IMR-90 (cell line): Measurements from ENCODE around the gene ANKH. TPM values are rescaled to one million over a fixed set of nuclear protein-coding genes. Genes with fewer than 3 reads are reported as not detected.

ENCODE experiments used
- ATAC-seq: fragments of 200-7000 bp; cut with Tn5 transposase; 2 replicates; pipeline ENCODE4 v1.9.1; 2020; ENCODE audit warnings: low read depth, mild to moderate bottlenecking, moderate library complexity
- BruUV-seq: library from RNA; stranded (reverse); fragments of 400-500 nt; replicated peaks from 2 replicates; lab custom pipeline; 2021; lab: Mats Ljungman, UMichigan
- CTCF ChIA-PET: fragments of 300-600 bp; formaldehyde crosslinking; extraction: SDS; loops from one replicate; lab custom pipeline; 2021; ENCODE audit warnings: antibody characterized with exemption; lab: Yijun Ruan, JAX
- POLR2A ChIA-PET: fragments of 300-600 bp; sonication (Branson Sonifier 250); formaldehyde crosslinking; loops from one replicate; lab custom pipeline; 2022; ENCODE audit warnings: antibody characterized with exemption; ENCODE audit not compliant: unreplicated experiment; lab: Charles Lee
- DNase-seq: peaks from one replicate; pipeline ENCODE4 v3.0.0; 2013
- H2AFZ ChIP-seq: replicated peaks from 2 replicates; pipeline ENCODE3; 2013; ENCODE audit warnings: low read length, mild to moderate bottlenecking; ENCODE audit not compliant: poor library complexity
- H2AK5ac ChIP-seq: 2 replicates; pipeline ENCODE4 v1.6.1; 2013; ENCODE audit warnings: low read depth, low read length, inconsistent platforms
- H2AK9ac ChIP-seq: replicated peaks from 2 replicates; pipeline ENCODE3; 2013; ENCODE audit warnings: mild to moderate bottlenecking, low read depth, low read length, moderate library complexity; ENCODE audit not compliant: poor library complexity
- H2BK120ac ChIP-seq: 2 replicates; pipeline ENCODE4 v1.6.1; 2013; ENCODE audit warnings: low read depth, low read length, inconsistent platforms
- H2BK15ac ChIP-seq: 3 replicates; pipeline ENCODE4 v1.6.1; 2013; ENCODE audit warnings: low read depth, low read length, inconsistent platforms
- H2BK20ac ChIP-seq: 2 replicates; pipeline ENCODE4 v1.6.1; 2013; ENCODE audit warnings: low read depth, mild to moderate bottlenecking, inconsistent platforms, low read length, moderate library complexity
- H2BK5ac ChIP-seq: 2 replicates; pipeline ENCODE4 v1.6.1; 2013; ENCODE audit warnings: mild to moderate bottlenecking, low read depth, low read length, inconsistent platforms; ENCODE audit not compliant: poor library complexity, severe bottlenecking
- H3K14ac ChIP-seq: replicated peaks from 2 replicates; pipeline ENCODE4 v1.6.1; 2013; ENCODE audit warnings: low read depth, low read length, inconsistent platforms
- H3K18ac ChIP-seq: 2 replicates; pipeline ENCODE4 v1.6.1; 2013; ENCODE audit warnings: low read depth, low read length, control low read depth
- H3K23ac ChIP-seq: 2 replicates; pipeline ENCODE4 v1.6.1; 2013; ENCODE audit warnings: low read depth, low read length, inconsistent platforms
- H3K27ac ChIP-seq: 2 replicates; pipeline ENCODE4 v1.5.1; 2013; ENCODE audit warnings: mild to moderate bottlenecking, control low read depth, low read length; ENCODE audit not compliant: insufficient read depth
- H3K27me3 ChIP-seq: 2 replicates; pipeline ENCODE4 v1.6.1; 2013; ENCODE audit warnings: low read length; ENCODE audit not compliant: control insufficient read depth, insufficient read depth
- H3K36me3 ChIP-seq: 2 replicates; pipeline ENCODE4 v1.6.1; 2013; ENCODE audit warnings: low read length, mixed read lengths; ENCODE audit not compliant: control insufficient read depth, insufficient read depth
- H3K4ac ChIP-seq: 2 replicates; pipeline ENCODE4 v1.6.1; 2013; ENCODE audit warnings: low read depth, low read length, inconsistent platforms
- H3K4me1 ChIP-seq: 2 replicates; pipeline ENCODE4 v1.6.1; 2013; ENCODE audit warnings: low read length, mixed read lengths; ENCODE audit not compliant: control insufficient read depth, insufficient read depth
- H3K4me2 ChIP-seq: 2 replicates; pipeline ENCODE4 v1.6.1; 2013; ENCODE audit warnings: low read depth, mild to moderate bottlenecking, control low read depth, low read length, moderate library complexity
- H3K4me3 ChIP-seq: 2 replicates; pipeline ENCODE4 v1.5.1; 2013; ENCODE audit warnings: low read depth, mild to moderate bottlenecking, control low read depth, low read length, moderate library complexity; ENCODE audit not compliant: insufficient read depth
- H3K56ac ChIP-seq: 2 replicates; pipeline ENCODE4 v1.6.1; 2013; ENCODE audit warnings: low read length, inconsistent platforms; ENCODE audit not compliant: insufficient read depth; ENCODE audit errors: extremely low read depth
- H3K79me1 ChIP-seq, 2 experiments: 2 replicates each; pipeline ENCODE4 v1.6.1; 2013; ENCODE audit warnings: low read length in 2 of 2, inconsistent platforms in 1 of 2, low read depth in 1 of 2
- H3K9ac ChIP-seq: 2 replicates; pipeline ENCODE4 v1.6.1; 2013; ENCODE audit warnings: low read depth, low read length, control low read depth
- H3K9me1 ChIP-seq: 2 replicates; pipeline ENCODE4 v1.6.1; 2013; ENCODE audit warnings: low read length, inconsistent platforms; ENCODE audit not compliant: insufficient read depth
- H3K9me3 ChIP-seq: 2 replicates; pipeline ENCODE4 v1.6.1; 2013; ENCODE audit warnings: low read length; ENCODE audit not compliant: control insufficient read depth, insufficient read depth
- H4K20me1 ChIP-seq: 2 replicates; pipeline ENCODE4 v1.6.1; 2013; ENCODE audit warnings: low read length, inconsistent platforms; ENCODE audit not compliant: insufficient read depth
- H4K5ac ChIP-seq: 2 replicates; pipeline ENCODE4 v1.6.1; 2013; ENCODE audit warnings: mild to moderate bottlenecking, low read depth, low read length, control low read depth
- H4K8ac ChIP-seq, 2 experiments: 2 replicates each; pipeline ENCODE4 v1.6.1; 2013; ENCODE audit warnings: low read depth in 2 of 2, low read length in 2 of 2, control low read depth in 1 of 2, inconsistent platforms in 1 of 2
- H4K91ac ChIP-seq: 2 replicates; pipeline ENCODE4 v1.6.1; 2013; ENCODE audit warnings: low read depth, low read length, inconsistent platforms; ENCODE audit not compliant: insufficient read depth
- BHLHE40 ChIP-seq: fragments of 150-350 bp; IDR thresholded peaks from 2 replicates; pipeline ENCODE4 v1.6.1; 2016; ENCODE audit warnings: mild to moderate bottlenecking, low read depth, low read length
- CEBPB ChIP-seq: IDR thresholded peaks from 2 replicates; pipeline ENCODE4 v1.6.1; 2012; ENCODE audit warnings: low read depth, low read length, improper control_type of control experiment
- CHD1 ChIP-seq: IDR thresholded peaks from 2 replicates; pipeline ENCODE4 v1.6.1; 2012; ENCODE audit warnings: low read depth, low read length, improper control_type of control experiment
- FOS ChIP-seq: fragments of 150-350 bp; IDR thresholded peaks from 2 replicates; pipeline ENCODE4 v1.6.1; 2016; ENCODE audit warnings: low read depth, low read length
- MAFK ChIP-seq: IDR thresholded peaks from 2 replicates; pipeline ENCODE4 v1.6.1; 2012; ENCODE audit warnings: low read depth, low read length, improper control_type of control experiment
- MAZ ChIP-seq: IDR thresholded peaks from 2 replicates; pipeline ENCODE4 v1.6.1; 2012; ENCODE audit warnings: low read depth, mild to moderate bottlenecking, low read length, improper control_type of control experiment, moderate library complexity, borderline replicate concordance
- MXI1 ChIP-seq: IDR thresholded peaks from 2 replicates; pipeline ENCODE4 v1.6.1; 2012; ENCODE audit warnings: low read depth, mild to moderate bottlenecking, low read length, moderate library complexity, borderline replicate concordance
- NFE2L2 ChIP-seq: fragments of 150-350 bp; IDR thresholded peaks from 2 replicates; pipeline ENCODE4 v1.6.1; 2016; ENCODE audit warnings: low read depth, mild to moderate bottlenecking, low read length
- POLR2A ChIP-seq: IDR thresholded peaks from 2 replicates; pipeline ENCODE4 v1.6.1; 2012; ENCODE audit warnings: mild to moderate bottlenecking, low read depth, low read length
- RAD21 ChIP-seq: IDR thresholded peaks from 2 replicates; pipeline ENCODE4 v1.6.1; 2012; ENCODE audit warnings: low read length, improper control_type of control experiment
- RCOR1 ChIP-seq: IDR thresholded peaks from 2 replicates; pipeline ENCODE4 v1.6.1; 2012; ENCODE audit warnings: mild to moderate bottlenecking, low read length, improper control_type of control experiment; ENCODE audit not compliant: insufficient replicate concordance
- RFX5 ChIP-seq: IDR thresholded peaks from 2 replicates; pipeline ENCODE4 v1.8.0; 2012; ENCODE audit warnings: low read depth, mild to moderate bottlenecking, low read length, moderate library complexity
- SMC3 ChIP-seq: fragments of 150-350 bp; IDR thresholded peaks from 2 replicates; pipeline ENCODE4 v1.6.1; 2016; ENCODE audit warnings: low read depth, mild to moderate bottlenecking, antibody characterized with exemption, low read length, moderate library complexity
- WGBS, 2 experiments: methylation state at CpG; one replicate each; pipeline versions ENCODE4 v1.1.5 to v1.1.7; 2013; ENCODE audit warnings: missing lambda C conversion rate in 2 of 2; ENCODE audit not compliant: insufficient read length in 1 of 2; ENCODE audit errors: extremely low coverage in 2 of 2; 5-methylcytosine and 5-hydroxymethylcytosine counted together
- dilution Hi-C: fragments of 300-500 bp; cut with HindIII; formaldehyde crosslinking; loops from one replicate; pipeline ENCODE4 v1.14.3; 2018; ENCODE audit warnings: low sequenced_read_pairs; ENCODE audit not compliant: unreplicated experiment
- in situ Hi-C: fragments of 300-500 bp; cut with MboI; formaldehyde crosslinking; loops from 3 replicates; pipeline ENCODE4 v1.14.3; 2019; ENCODE audit warnings: low sequenced_read_pairs, inconsistent platforms, mixed read lengths
- intact Hi-C: fragments of 100-400 bp; cut with micrococcal nuclease; formaldehyde crosslinking; loops from 2 replicates; pipeline ENCODE4 v1.10.0; 2022
- polyA plus RNA-seq, 3 experiments: library from polyadenylated mRNA; depleted of rRNA; stranded (reverse); fragments of >200 nt; gene quantifications; 2 replicates each; pipeline ENCODE4 v1.2.3, GENCODE V29; 2012; ENCODE audit warnings: low replicate concordance in 1 of 3
- total RNA-seq: library from RNA; depleted of rRNA; stranded (reverse); fragments of >200 nt; gene quantifications from 2 replicates; pipeline ENCODE4 v1.2.3, GENCODE V29; 2012
- TF ChIP-seq, protein P1 (sequence below): fragments of 150-350 bp; IDR thresholded peaks from 2 replicates; pipeline ENCODE4 v1.6.1; 2016; ENCODE audit warnings: low read depth, mild to moderate bottlenecking, low read length, moderate library complexity, borderline replicate concordance
- TF ChIP-seq, protein P2 (sequence below): conservative IDR thresholded peaks from 2 replicates; pipeline ENCODE4 v1.5.1; 2012; ENCODE audit warnings: mild to moderate bottlenecking, low read depth, low read length, improper control_type of control experiment
- TF ChIP-seq, protein P3 (sequence below): fragments of 150-350 bp; IDR thresholded peaks from 2 replicates; pipeline ENCODE4 v1.6.1; 2017; ENCODE audit warnings: mild to moderate bottlenecking, antibody characterized with exemption, low read length, low read depth

Gene ANKH
- total and polyA plus RNA-seq, 2 of the 4 experiments (the other 2 are of a cell fraction): 5.2 to 17.2 TPM

DNA sequence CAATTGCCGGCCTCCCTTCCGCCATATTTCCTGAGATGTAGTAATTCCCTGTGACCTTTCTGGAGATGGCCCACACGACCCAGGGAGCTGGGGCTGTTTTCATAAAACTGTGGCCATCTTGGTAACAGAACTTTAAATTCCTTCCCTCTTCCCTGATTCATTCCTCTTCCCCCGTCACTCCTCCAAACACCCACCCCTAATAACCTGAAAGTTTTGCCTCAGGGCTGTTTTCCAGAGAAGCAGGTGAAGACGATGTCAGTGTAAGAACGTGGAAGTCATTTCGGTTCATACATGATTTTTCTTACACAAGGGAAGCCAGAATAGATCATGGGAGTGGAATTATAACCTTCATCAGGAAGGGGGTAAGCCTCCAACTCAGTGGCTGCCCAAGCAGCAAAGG is 40.6 kb upstream of the ANKH start:
- Histone ChIP-seq H3K79me1 (no peaks in the 10 kb centered on the region), H2AK9ac (no peak overlapping the region), H3K23ac (no peak overlapping the region), H3K4me1 (peaks cover 9% of the 10 kb centered on the region), H3K56ac (no peak overlapping the region), H2AFZ (no peak overlapping the region), H3K9me1 (peaks cover 2% of the 10 kb centered on the region; the same call in 1 of the 2 replicates), H2BK5ac (no peak overlapping the region), H3K4me3 (no peak overlapping the region), H4K20me1 (no peaks in the 10 kb centered on the region), H3K4ac (no peak overlapping the region), H3K9me3 (no peaks in the 10 kb centered on the region), H3K27me3 (no peaks in the 10 kb centered on the region), H2BK120ac (no peak overlapping the region), H3K27ac (no peak overlapping the region), H4K8ac (no peak overlapping the region), H2BK15ac (no peak overlapping the region), H3K9ac (no peak overlapping the region), H3K4me2 (no peak overlapping the region), H4K91ac (no peak overlapping the region), H3K36me3 (no peaks in the 10 kb centered on the region), H4K5ac (no peak overlapping the region), H3K18ac (no peak overlapping the region), H3K14ac (no peak overlapping the region), H2BK20ac (peak overlapping the region; percentile 28; the same call in 1 of the 2 replicates), H2AK5ac (no peak overlapping the region)
- ATAC-seq (no peak), DNase-seq (no peak)
- no TSS peak for BruUV-seq
- TF ChIP-seq FOS: no peak
- TF ChIP-seq SMC3: no peak
- TF ChIP-seq RFX5: no peak
- no peak for TF ChIP-seq CEBPB
- TF ChIP-seq CHD1: no peak
- TF ChIP-seq RCOR1: no peak
- TF ChIP-seq MXI1: no peak
- TF ChIP-seq POLR2A: no peak
- TF ChIP-seq BHLHE40: no peak
- no peak for TF ChIP-seq RAD21
- TF ChIP-seq NFE2L2: no peak
- TF ChIP-seq, protein P1, sequence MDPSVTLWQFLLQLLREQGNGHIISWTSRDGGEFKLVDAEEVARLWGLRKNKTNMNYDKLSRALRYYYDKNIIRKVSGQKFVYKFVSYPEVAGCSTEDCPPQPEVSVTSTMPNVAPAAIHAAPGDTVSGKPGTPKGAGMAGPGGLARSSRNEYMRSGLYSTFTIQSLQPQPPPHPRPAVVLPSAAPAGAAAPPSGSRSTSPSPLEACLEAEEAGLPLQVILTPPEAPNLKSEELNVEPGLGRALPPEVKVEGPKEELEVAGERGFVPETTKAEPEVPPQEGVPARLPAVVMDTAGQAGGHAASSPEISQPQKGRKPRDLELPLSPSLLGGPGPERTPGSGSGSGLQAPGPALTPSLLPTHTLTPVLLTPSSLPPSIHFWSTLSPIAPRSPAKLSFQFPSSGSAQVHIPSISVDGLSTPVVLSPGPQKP: no peak
- no peak for TF ChIP-seq MAZ
- TF ChIP-seq, protein P2, sequence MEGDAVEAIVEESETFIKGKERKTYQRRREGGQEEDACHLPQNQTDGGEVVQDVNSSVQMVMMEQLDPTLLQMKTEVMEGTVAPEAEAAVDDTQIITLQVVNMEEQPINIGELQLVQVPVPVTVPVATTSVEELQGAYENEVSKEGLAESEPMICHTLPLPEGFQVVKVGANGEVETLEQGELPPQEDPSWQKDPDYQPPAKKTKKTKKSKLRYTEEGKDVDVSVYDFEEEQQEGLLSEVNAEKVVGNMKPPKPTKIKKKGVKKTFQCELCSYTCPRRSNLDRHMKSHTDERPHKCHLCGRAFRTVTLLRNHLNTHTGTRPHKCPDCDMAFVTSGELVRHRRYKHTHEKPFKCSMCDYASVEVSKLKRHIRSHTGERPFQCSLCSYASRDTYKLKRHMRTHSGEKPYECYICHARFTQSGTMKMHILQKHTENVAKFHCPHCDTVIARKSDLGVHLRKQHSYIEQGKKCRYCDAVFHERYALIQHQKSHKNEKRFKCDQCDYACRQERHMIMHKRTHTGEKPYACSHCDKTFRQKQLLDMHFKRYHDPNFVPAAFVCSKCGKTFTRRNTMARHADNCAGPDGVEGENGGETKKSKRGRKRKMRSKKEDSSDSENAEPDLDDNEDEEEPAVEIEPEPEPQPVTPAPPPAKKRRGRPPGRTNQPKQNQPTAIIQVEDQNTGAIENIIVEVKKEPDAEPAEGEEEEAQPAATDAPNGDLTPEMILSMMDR: no peak
- TF ChIP-seq MAFK: no peak
- TF ChIP-seq, protein P3, sequence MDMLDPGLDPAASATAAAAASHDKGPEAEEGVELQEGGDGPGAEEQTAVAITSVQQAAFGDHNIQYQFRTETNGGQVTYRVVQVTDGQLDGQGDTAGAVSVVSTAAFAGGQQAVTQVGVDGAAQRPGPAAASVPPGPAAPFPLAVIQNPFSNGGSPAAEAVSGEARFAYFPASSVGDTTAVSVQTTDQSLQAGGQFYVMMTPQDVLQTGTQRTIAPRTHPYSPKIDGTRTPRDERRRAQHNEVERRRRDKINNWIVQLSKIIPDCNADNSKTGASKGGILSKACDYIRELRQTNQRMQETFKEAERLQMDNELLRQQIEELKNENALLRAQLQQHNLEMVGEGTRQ: no peak
- 93 to 100% methylated on average over 1 to 3 of the region's 7 CpGs for WGBS, 2 experiments
- intact Hi-C loops (no loop called here), dilution Hi-C loops (no loop called here), in situ Hi-C loops (no loop called here)
- ChIA-PET POLR2A (no interaction called here), CTCF (no interaction called here)
